HCT116 (cell line): Measurements from ENCODE around the gene MLLT3. TPM values are rescaled to one million over a fixed set of nuclear protein-coding genes. Genes with fewer than 3 reads are reported as not detected.

Source experiments
- ATAC-seq: fragments of 200-7000 bp; cut with Tn5 transposase; 2 replicates; pipeline ENCODE4 v1.9.1; 2020; ENCODE audit warnings: mild to moderate bottlenecking, moderate library complexity
- BruUV-seq: library from RNA; stranded (reverse); fragments of 400-500 nt; replicated peaks from 2 replicates; lab custom pipeline; 2021; lab: Mats Ljungman, UMichigan
- CTCF ChIA-PET: fragments of 300-600 bp; sonication (Branson Sonifier 250); formaldehyde crosslinking; loops from one replicate; lab custom pipeline; 2021; ENCODE audit warnings: antibody characterized with exemption; lab: Charles Lee
- POLR2A ChIA-PET: fragments of 300-600, 350-600 bp; sonication (Branson Sonifier 250); formaldehyde crosslinking; loops from one replicate; lab custom pipeline; 2021; ENCODE audit warnings: antibody characterized with exemption; lab: Charles Lee
- RAD21 ChIA-PET, 2 experiments: fragments of 300-600 bp; sonication (Branson Sonifier 250); formaldehyde crosslinking; loops; one replicate each; lab custom pipeline; 2023; ENCODE audit warnings: low total read pairs in 2 of 2; ENCODE audit not compliant: uncharacterized antibody in 2 of 2, unreplicated experiment in 2 of 2, low non-redundant PET in 1 of 2; lab: Charles Lee
- DNase-seq: peaks from one replicate; pipeline ENCODE4 v3.0.0-alpha.2; 2010; ENCODE audit warnings: low read depth, low spot score
- H2AFZ ChIP-seq: fragments of 200-600 bp; shearing (Covaris generic), sonication (generic); 2 replicates; pipeline ENCODE4 v1.6.1; 2017; ENCODE audit warnings: low read depth, mixed run types, mixed read lengths, antibody characterized with exemption, low read length; ENCODE audit not compliant: poor library complexity, severe bottlenecking
- H3K27ac ChIP-seq: 2 replicates; pipeline ENCODE4 v1.5.1; 2012; ENCODE audit warnings: low read depth, low read length
- H3K27me3 ChIP-seq: fragments of 200-600 bp; sonication (generic); 2 replicates; pipeline ENCODE4 v1.6.1; 2016; ENCODE audit warnings: mixed run types, low read length, mixed read lengths; ENCODE audit not compliant: insufficient read depth
- H3K36me3 ChIP-seq, 2 experiments: fragments of 200-500 bp in 1 of 2; fragments of 200-600 bp in 1 of 2; sonication (Bioruptor generic) in 1 of 2; sonication (generic) in 1 of 2; 2 replicates each; pipeline versions ENCODE4 v1.5.1 to v1.6.1; 2014 to 2016; ENCODE audit warnings: low read length in 2 of 2, inconsistent platforms in 1 of 2, mixed read lengths in 1 of 2, mixed run types in 1 of 2; ENCODE audit not compliant: insufficient read depth in 2 of 2, control insufficient read depth in 1 of 2
- H3K4me1 ChIP-seq, 2 experiments: fragments of 200-600 bp in 1 of 2; sonication (generic) in 1 of 2; 2 replicates each; pipeline versions ENCODE4 v1.5.1 to v1.6.1; 2012 to 2017; ENCODE audit warnings: low read length in 2 of 2, inconsistent platforms in 1 of 2, mild to moderate bottlenecking in 1 of 2, mixed read lengths in 1 of 2, mixed run types in 1 of 2, moderate library complexity in 1 of 2; ENCODE audit not compliant: insufficient read depth in 2 of 2, control insufficient read depth in 1 of 2
- H3K4me2 ChIP-seq: fragments of 200-600 bp; sonication (generic); 2 replicates; pipeline ENCODE4 v1.6.1; 2017; ENCODE audit warnings: mixed run types, low read length, mixed read lengths
- H3K4me3 ChIP-seq, 2 experiments: fragments of 200-600 bp in 1 of 2; sonication (generic) in 1 of 2; replicated peaks in 1 of 2; 2 replicates each; pipeline ENCODE4 v1.5.1; 2011 to 2016; ENCODE audit warnings: low read length in 2 of 2, control low read depth in 1 of 2, low read depth in 1 of 2, mild to moderate bottlenecking in 1 of 2, mixed read lengths in 1 of 2, mixed run types in 1 of 2
- H3K79me2 ChIP-seq: fragments of 200-600 bp; sonication (generic); 2 replicates; pipeline ENCODE4 v1.6.1; 2017; ENCODE audit warnings: mild to moderate bottlenecking, mixed run types, low read length, moderate library complexity, mixed read lengths; ENCODE audit not compliant: insufficient read depth
- H3K9ac ChIP-seq: fragments of 200-600 bp; sonication (generic); 2 replicates; pipeline ENCODE4 v1.6.1; 2016; ENCODE audit warnings: low read length, mixed read lengths
- H3K9me2 ChIP-seq: fragments of 200-600 bp; sonication (generic), shearing (Covaris generic); 2 replicates; pipeline ENCODE4 v1.6.1; 2017; ENCODE audit warnings: mixed run types, mild to moderate bottlenecking, moderate library complexity; ENCODE audit not compliant: insufficient read depth
- H3K9me3 ChIP-seq, 2 experiments: fragments of 200-500 bp in 1 of 2; fragments of 200-600 bp in 1 of 2; sonication (Bioruptor generic) in 1 of 2; sonication (generic) in 1 of 2; 2 replicates each; pipeline ENCODE4 v1.6.1; 2014 to 2017; ENCODE audit warnings: low read length in 2 of 2, mixed read lengths in 2 of 2, inconsistent platforms in 1 of 2, low read depth in 1 of 2, mild to moderate bottlenecking in 1 of 2, mixed run types in 1 of 2, moderate library complexity in 1 of 2; ENCODE audit not compliant: control insufficient read depth in 1 of 2, insufficient read depth in 1 of 2
- H4K20me1 ChIP-seq: fragments of 200-600 bp; sonication (generic), shearing (Covaris generic); 2 replicates; pipeline ENCODE4 v1.6.1; 2017; ENCODE audit warnings: mixed run types, mild to moderate bottlenecking, moderate library complexity; ENCODE audit not compliant: insufficient read depth
- CBX3 ChIP-seq: IDR thresholded peaks from 2 replicates; pipeline ENCODE4 v1.6.1; 2012; ENCODE audit warnings: low read depth
- CEBPB ChIP-seq: IDR thresholded peaks from 2 replicates; pipeline ENCODE4 v1.6.1; 2012; ENCODE audit warnings: low read depth
- CTCF ChIP-seq, 3 experiments: fragments of 200-600 bp in 1 of 3; sonication (generic) in 1 of 3; IDR thresholded peaks in 2 of 3; conservative IDR thresholded peaks in 1 of 3; 2 replicates each; pipeline ENCODE4 v1.5.1; 2012 to 2017; ENCODE audit warnings: low read depth in 2 of 3, low read length in 2 of 3, antibody characterized with exemption in 1 of 3, borderline replicate concordance in 1 of 3, control low read depth in 1 of 3, mild to moderate bottlenecking in 1 of 3, mixed read lengths in 1 of 3, mixed run types in 1 of 3, moderate library complexity in 1 of 3; ENCODE audit not compliant: insufficient read depth in 1 of 3
- EZH2phosphoT487 ChIP-seq: fragments of 200-600 bp; IDR thresholded peaks from 2 replicates; pipeline ENCODE4 v1.6.1; 2018; ENCODE audit warnings: antibody characterized with exemption, borderline replicate concordance
- JUND ChIP-seq: IDR thresholded peaks from 2 replicates; pipeline ENCODE4 v1.6.1; 2012
- MAX ChIP-seq: IDR thresholded peaks from 2 replicates; pipeline ENCODE4 v1.6.1; 2012
- POLR2A ChIP-seq: IDR thresholded peaks from 2 replicates; pipeline ENCODE4 v1.7.0; 2011; ENCODE audit warnings: borderline replicate concordance; ENCODE audit not compliant: insufficient read depth, insufficient read length; ENCODE audit errors: extremely low read depth
- POLR2AphosphoS5 ChIP-seq: IDR thresholded peaks from 2 replicates; pipeline ENCODE4 v1.6.1; 2011; ENCODE audit warnings: mild to moderate bottlenecking, low read depth, low read length, moderate library complexity
- REST ChIP-seq: IDR thresholded peaks from 2 replicates; pipeline ENCODE4 v1.6.1; 2012; ENCODE audit warnings: low read depth
- SRF ChIP-seq: IDR thresholded peaks from 2 replicates; pipeline ENCODE4 v1.6.1; 2012; ENCODE audit warnings: low read depth
- ZBTB33 ChIP-seq: IDR thresholded peaks from 2 replicates; pipeline ENCODE4 v1.6.1; 2011; ENCODE audit warnings: mild to moderate bottlenecking, low read length, moderate library complexity; ENCODE audit not compliant: insufficient replicate concordance; ENCODE audit errors: extremely low read depth
- intact Hi-C: fragments of 100-400 bp; cut with micrococcal nuclease; formaldehyde crosslinking; loops from 2 replicates; pipeline ENCODE4 v1.10.0; 2022
- total RNA-seq: library from RNA; stranded (reverse); gene quantifications from one replicate; pipeline ENCODE4 v1.2.1, GENCODE V29; 2021; ENCODE audit not compliant: unreplicated experiment

MLLT3 gene
- total RNA-seq, 1 experiment from 2014 or later: 4.3 TPM

- TF ChIP-seq CTCF (IDR thresholded peaks at IDR 0.05 in 2 of 3, conservative IDR thresholded peaks at IDR 0.05 in 1 of 3; ENCODE audit: borderline replicate concordance in 1 of 3, insufficient read depth in 1 of 3, low read depth in 2 of 3, low read length in 2 of 3) (no peak), POLR2AphosphoS5 (no peak), REST (no peak), MAX (no peak), CEBPB (no peak), EZH2phosphoT487 (no peak), CBX3 (no peak)
- TF ChIP-seq, all 23 proteins: peak for 0
Observed at GRCh38 chr9:20550326-20550725, 72.0 kb downstream of the MLLT3 start (continued).

GRCh38 chr9:20549053-20549452 is 73.2 kb downstream of the MLLT3 start:
- ChIA-PET POLR2A (no interaction called here), RAD21 (no interaction called here), CTCF (no interaction called here)
- no peaks in the 10 kb centered on the region for H3K9me2 ChIP-seq
- no peak overlapping the region for H3K9ac ChIP-seq
- no peaks in the 10 kb centered on the region for H3K79me2 ChIP-seq
- BruUV-seq: no TSS peak
- no peaks in the 10 kb centered on the region for H4K20me1 ChIP-seq
- H3K36me3 ChIP-seq: no peaks in the 10 kb centered on the region
- ATAC-seq (no peak), DNase-seq (no peak)
- no peak overlapping the region for H3K4me2 ChIP-seq
- no peaks in the 10 kb centered on the region for H3K9me3 ChIP-seq
- intact Hi-C loops: no loop called here
- no peak overlapping the region for H3K27ac ChIP-seq
- peaks cover 0 to 5% of the 10 kb centered on the region in 2 experiments; a peak in 1 of 4 replicates for H3K4me1 ChIP-seq
- no peaks in the 10 kb centered on the region for H3K27me3 ChIP-seq
- H3K4me3 ChIP-seq: no peak overlapping the region
- TF ChIP-seq ZBTB33: no peak
- no peak for TF ChIP-seq SRF
- TF ChIP-seq JUND: no peak
- no peak for TF ChIP-seq POLR2A
- no peak overlapping the region for H2AFZ ChIP-seq
